Spleen (tissue), 11 donors: ENCODE measurements around the gene RIOK2. TPM values are rescaled to one million over a fixed set of nuclear protein-coding genes. Genes with fewer than 3 reads are reported as not detected.

Experiments used
- DNase-seq: peaks from one replicate; pipeline ENCODE4 v3.0.0-alpha.2; 2020
- H3K27ac ChIP-seq, 8 donors: fragments of 200-600 bp; sonication (generic) in 7 of 8; 1 replicate in 4 of 8; 2 replicates in 4 of 8; pipeline versions ENCODE4 v1.5.0 to v1.8.0; 2016 to 2021; ENCODE audit warnings: inconsistent platforms in 4 of 8, mild to moderate bottlenecking in 4 of 8, moderate library complexity in 1 of 8
- H3K27me3 ChIP-seq, 7 donors: fragments of 200-600 bp; sonication (generic) in 6 of 7; replicated peaks in 1 of 7; 1 replicate in 4 of 7; 2 replicates in 3 of 7; pipeline versions ENCODE4 v1.5.0 to v1.8.0; 2016 to 2021; ENCODE audit warnings: inconsistent platforms in 3 of 7, mild to moderate bottlenecking in 1 of 7
- H3K36me3 ChIP-seq, 6 donors: fragments of 200-600 bp; sonication (generic) in 5 of 6; 1 replicate in 4 of 6; 2 replicates in 2 of 6; pipeline versions ENCODE4 v1.5.0 to v1.8.0; 2016 to 2021; ENCODE audit warnings: inconsistent platforms in 2 of 6
- H3K4me1 ChIP-seq, 6 donors: fragments of 200-600 bp; sonication (generic) in 5 of 6; 1 replicate in 3 of 6; 2 replicates in 3 of 6; pipeline versions ENCODE4 v1.5.0 to v1.8.0; 2016 to 2021; ENCODE audit warnings: inconsistent platforms in 3 of 6
- H3K4me3 ChIP-seq, 8 donors: fragments of 200-600 bp; sonication (generic) in 7 of 8; 1 replicate in 4 of 8; 2 replicates in 4 of 8; pipeline versions ENCODE4 v1.5.0 to v1.8.0; 2016 to 2021; ENCODE audit warnings: inconsistent platforms in 4 of 8, mild to moderate bottlenecking in 4 of 8, moderate library complexity in 2 of 8
- H3K9me3 ChIP-seq, 8 donors: fragments of 200-600 bp; sonication (generic) in 7 of 8; 1 replicate in 4 of 8; 2 replicates in 4 of 8; pipeline versions ENCODE4 v1.5.0 to v1.8.0; 2016 to 2021; ENCODE audit warnings: inconsistent platforms in 4 of 8
- CTCF ChIP-seq, 11 experiments: fragments of 200-600 bp in 7 of 11; fragments of 450-650 bp in 4 of 11; sonication (generic) in 4 of 11; IDR thresholded peaks in 8 of 11; conservative IDR thresholded peaks in 3 of 11; 1 replicate in 7 of 11; 2 replicates in 4 of 11; pipeline versions ENCODE4 v1.4.0 to v1.8.0; 2016 to 2021; ENCODE audit warnings: antibody characterized with exemption in 11 of 11, inconsistent platforms in 4 of 11, mild to moderate bottlenecking in 1 of 11
- POLR2A ChIP-seq, 3 donors: fragments of 450-650 bp; IDR thresholded peaks; one replicate each; pipeline ENCODE4 v1.5.1; 2017; ENCODE audit warnings: antibody characterized with exemption in 3 of 3, mild to moderate bottlenecking in 1 of 3
- POLR2AphosphoS5 ChIP-seq, 3 donors: sonication (generic); formaldehyde crosslinking; IDR thresholded peaks; one replicate each; pipeline ENCODE4 v1.5.1; 2017; ENCODE audit warnings: antibody characterized with exemption in 3 of 3
- WGBS, 5 donors: extraction: QIAGEN DNeasy Blood & Tissue Kit in 3 of 5; methylation state at CpG; one replicate each; pipeline versions ENCODE4 v1.1.5 to v1.1.7; 2013 to 2018; 5-methylcytosine and 5-hydroxymethylcytosine counted together
- intact Hi-C: fragments of 100-400 bp; cut with DNase I; formaldehyde crosslinking; loops from one replicate; pipeline ENCODE4 v1.15.0; 2023; ENCODE audit warnings: low total_unique reads
- polyA plus RNA-seq, 3 donors: library from polyadenylated mRNA; stranded (reverse); fragments of 200-250 nt; gene quantifications; one replicate each; pipeline ENCODE4 v1.2.1, GENCODE V29; 2013
- total RNA-seq, 7 donors: library from RNA; depleted of rRNA in 3 of 7; stranded (reverse); fragments of >200 nt in 3 of 7; fragmentation: NEBNext Ultra II Directional in 4 of 7; extraction: Animal tissue kit (Norgen Biotek cat#: 25700) in 4 of 7; gene quantifications; one replicate each; pipeline versions ENCODE4 v1.1.0 to v1.2.1, GENCODE V29; 2016 to 2021
- donor health status: healthy with polysubstance abuse.
- donor health status: DM: no; HTN: no; CAD: no; lungs with moderate emphysema.
- donor health status: DM: no; HTN: no; CAD: no.
- donor health status: Bipolar disorder and iron deficiency.
- donor health status: healthy.
- donor health status: DM: no; HTN: no; CAD: no.
- donor health status: DM: yes; HTN: yes; CAD: no.

The RIOK2 gene
- total and polyA plus RNA-seq, 10 donors, result 8.5 to 30.0 (median 16.7) TPM

- peaks cover 0 to under 1% (median 0%) of the 10 kb centered on the region in 8 donors for H3K9me3 ChIP-seq
- peak overlapping the region in 2 of 8 donors; percentile 30 to 40 for H3K27ac ChIP-seq
- TF ChIP-seq POLR2A (IDR thresholded peaks at IDR 0.05) (no peak), CTCF (IDR thresholded peaks at IDR 0.05 in 8 of 11, conservative IDR thresholded peaks at IDR 0.05 in 3 of 11) (no peak), POLR2AphosphoS5 (IDR thresholded peaks at IDR 0.05) (no peak)
- peaks cover 0 to 99% (median 55%) of the 10 kb centered on the region in 6 donors for H3K36me3 ChIP-seq
- no peak overlapping the region for H3K4me3 ChIP-seq
- WGBS, 5 donors, result 92 to 100% (median 96%) methylated on average over 3 to 5 of the region's 5 CpGs
- intact Hi-C loops, result loop anchor here (2.0 to 10.0 kb wide), 3 partner anchors 297 to 549 kb away; no protein-coding TSS in a partner anchor
- no peaks in the 10 kb centered on the region for H3K27me3 ChIP-seq
- no peak for DNase-seq
- H3K4me1 ChIP-seq, result peaks cover 0 to 37% (median 10%) of the 10 kb centered on the region in 6 donors
These were observed 19.2 kb downstream of the RIOK2 start for GRCh38 chr5:97163790-97164285.

- intact Hi-C loops, result loop anchor here (2.0 to 10.0 kb wide), 3 partner anchors 296 to 549 kb away; no protein-coding TSS in a partner anchor
- H3K27me3 ChIP-seq, result no peaks in the 10 kb centered on the region
- peak overlapping the region in 3 of 8 donors; percentile 29 to 40 (median 30) for H3K27ac ChIP-seq
- H3K4me1 ChIP-seq, result peaks cover 0 to 35% (median 10%) of the 10 kb centered on the region in 6 donors
- peaks cover 0 to 99% (median 53%) of the 10 kb centered on the region in 6 donors for H3K36me3 ChIP-seq
- H3K9me3 ChIP-seq, result peaks cover 0 to 5% (median 2%) of the 10 kb centered on the region in 8 donors
- DNase-seq, result no peak
- no peak overlapping the region for H3K4me3 ChIP-seq
- TF ChIP-seq POLR2AphosphoS5 (IDR thresholded peaks at IDR 0.05), result no peak
- peak in 10 of 11 experiments; percentile 17 to 72 (median 54) for TF ChIP-seq CTCF (IDR thresholded peaks at IDR 0.05 in 8 of 11, conservative IDR thresholded peaks at IDR 0.05 in 3 of 11)
These were observed 19.7 kb downstream of the RIOK2 start for GRCh38 chr5:97163360-97163764.

GRCh38 chr5:97162045-97162444, 21.0 kb downstream of the RIOK2 start:
- WGBS, 5 donors, result 27 to 35% (median 29%) methylated on average over 4 of the region's 4 CpGs
- no peak overlapping the region for H3K4me3 ChIP-seq
- intact Hi-C loops, result loop anchor here (2.0 to 10.0 kb wide), 3 partner anchors 295 to 547 kb away; no protein-coding TSS in a partner anchor
- H3K9me3 ChIP-seq, result peaks cover 4 to 19% (median 15%) of the 10 kb centered on the region in 8 donors
- peaks cover 0 to 22% (median 4%) of the 10 kb centered on the region in 6 donors for H3K4me1 ChIP-seq
- H3K27me3 ChIP-seq, result no peaks in the 10 kb centered on the region
- peaks cover 0 to 87% (median 43%) of the 10 kb centered on the region in 6 donors for H3K36me3 ChIP-seq
- TF ChIP-seq CTCF (IDR thresholded peaks at IDR 0.05 in 8 of 11, conservative IDR thresholded peaks at IDR 0.05 in 3 of 11) (peak; percentile 63 to 90 (median 86)), POLR2A (IDR thresholded peaks at IDR 0.05) (no peak), POLR2AphosphoS5 (IDR thresholded peaks at IDR 0.05) (no peak)
- H3K27ac ChIP-seq, result peak overlapping the region in 2 of 8 donors; percentile 24 to 40
- DNase-seq, result no peak

- Histone ChIP-seq H3K27ac (no peak overlapping the region), H3K36me3 (peaks cover 0 to 45% (median 16%) of the 10 kb centered on the region in 6 donors), H3K4me1 (peaks cover 0 to 8% (median under 1%) of the 10 kb centered on the region in 6 donors), H3K9me3 (peaks cover 4 to 29% (median 20%) of the 10 kb centered on the region in 8 donors), H3K27me3 (no peaks in the 10 kb centered on the region), H3K4me3 (no peak overlapping the region)
- intact Hi-C loops, result no loop called here
- TF ChIP-seq POLR2A (IDR thresholded peaks at IDR 0.05) (no peak), POLR2AphosphoS5 (IDR thresholded peaks at IDR 0.05) (no peak), CTCF (IDR thresholded peaks at IDR 0.05 in 8 of 11, conservative IDR thresholded peaks at IDR 0.05 in 3 of 11) (no peak)
- 94 to 99% (median 97%) methylated on average over 2 of the region's 2 CpGs for WGBS, 5 donors
- no peak for DNase-seq
These were observed 25.4 kb downstream of the RIOK2 start for GRCh38 chr5:97157689-97158088.
